Kidney capillary endothelial cell (primary cell): Measurements from ENCODE around the gene TBC1D5.
A peak's percentile ranks its signal among the peaks of the same experiment; 100 is the strongest.
"Not testable (repeated sequence)": the region's sequence is repeated elsewhere in the genome, so short reads cannot be mapped to it uniquely, and the experiment has no call there.

Experiments used
- DNase-seq: peaks from one replicate; pipeline ENCODE4 v3.0.0-alpha.2; 2018; ENCODE audit warnings: low spot score

Gene TBC1D5

GRCh38 chr3:17749705-17750293, 7.4 kb upstream of the TBC1D5 start:
- no peak for DNase-seq

- no peak for DNase-seq
Observed at GRCh38 chr3:17749281-17749680, 6.8 kb upstream of the TBC1D5 start.

- DNase-seq: no peak
Observed at GRCh38 chr3:17747890-17748247, 5.4 kb upstream of the TBC1D5 start.

GRCh38 chr3:17747174-17747889, 4.9 kb upstream of the TBC1D5 start:
- DNase-seq: no peak

- no peak for DNase-seq
Observed at GRCh38 chr3:17745894-17746293, 3.5 kb upstream of the TBC1D5 start.

- DNase-seq: no peak
Observed at GRCh38 chr3:17745301-17745700, 2.9 kb upstream of the TBC1D5 start.

- DNase-seq: no peak
Observed at GRCh38 chr3:17744693-17745092, 2.3 kb upstream of the TBC1D5 start.

GRCh38 chr3:17743658-17743995, 1.2 kb upstream of the TBC1D5 start:
- no peak for DNase-seq

- no peak for DNase-seq
Observed at GRCh38 chr3:17742880-17743657, 638 bp upstream of the TBC1D5 start.

GRCh38 chr3:17741621-17742101, 770 bp downstream of the TBC1D5 start:
- peak; percentile 16 for DNase-seq

- DNase-seq: peak; percentile 30
Observed at GRCh38 chr3:17740721-17741141, 1.7 kb downstream of the TBC1D5 start.

GRCh38 chr3:17738921-17739320, 3.5 kb downstream of the TBC1D5 start:
- no peak for DNase-seq

GRCh38 chr3:17738219-17738618, 4.2 kb downstream of the TBC1D5 start:
- DNase-seq: no peak

GRCh38 chr3:17737591-17737990, 4.8 kb downstream of the TBC1D5 start:
- no peak for DNase-seq

- DNase-seq: not testable (repeated sequence)
Observed at GRCh38 chr3:17735362-17735761, 7.1 kb downstream of the TBC1D5 start.

GRCh38 chr3:17733768-17734167, 8.7 kb downstream of the TBC1D5 start:
- no peak for DNase-seq

- DNase-seq: no peak
Observed at GRCh38 chr3:17733215-17733614, 9.2 kb downstream of the TBC1D5 start.

GRCh38 chr3:17730318-17730967, 12.0 kb downstream of the TBC1D5 start:
- DNase-seq: no peak

- DNase-seq: no peak
Observed at GRCh38 chr3:17726313-17726712, 16.1 kb downstream of the TBC1D5 start.

GRCh38 chr3:17725844-17726243, 16.6 kb downstream of the TBC1D5 start:
- not testable (repeated sequence) for DNase-seq

GRCh38 chr3:17724948-17725347, 17.5 kb downstream of the TBC1D5 start:
- DNase-seq: no peak

- no peak for DNase-seq
Observed at GRCh38 chr3:17724122-17724521, 18.3 kb downstream of the TBC1D5 start.

- DNase-seq: no peak
Observed at GRCh38 chr3:17717411-17717810, 25.0 kb downstream of the TBC1D5 start.
